Motor neuron (in vitro differentiated cells): ENCODE measurements around the gene PRKACG. TPM values are rescaled to one million over a fixed set of nuclear protein-coding genes. Genes with fewer than 3 reads are reported as not detected.
"Not testable (repeated sequence)": the region's sequence is repeated elsewhere in the genome, so short reads cannot be mapped to it uniquely, and the experiment has no call there.

Source experiments
- ATAC-seq, 8 experiments: fragments of 200-7000 bp; cut with Tn5 transposase; replicated peaks in 6 of 8; 2 replicates each; pipeline ENCODE4 v1.8.0; 2021; ENCODE audit warnings: mild to moderate bottlenecking in 8 of 8, moderate library complexity in 8 of 8
- H3K27ac ChIP-seq, 2 donors: fragments of 250-450 bp; sonication (Bioruptor Pico); 2 replicates each; pipeline ENCODE4 v1.9.0; 2021; ENCODE audit warnings: antibody characterized with exemption in 2 of 2, mild to moderate bottlenecking in 2 of 2, moderate library complexity in 1 of 2
- H3K4me1 ChIP-seq, 2 donors: fragments of 250-450 bp; sonication (Bioruptor Pico); replicated peaks in 1 of 2; 2 replicates each; pipeline ENCODE4 v1.6.1; 2021; ENCODE audit warnings: antibody characterized with exemption in 2 of 2, mild to moderate bottlenecking in 2 of 2, moderate library complexity in 1 of 2
- H3K4me3 ChIP-seq, 5 donors: fragments of 250-450 bp; sonication (Bioruptor Pico); 2 replicates each; pipeline ENCODE4 v1.9.0; 2021; ENCODE audit warnings: antibody characterized with exemption in 5 of 5, mild to moderate bottlenecking in 5 of 5, moderate library complexity in 4 of 5
- WGBS, 10 experiments: fragments of 450-650 bp; shearing (Covaris generic); methylation state at CpG; one replicate each; pipeline ENCODE4 v1.0.0; 2022; 5-methylcytosine and 5-hydroxymethylcytosine counted together
- in situ Hi-C, 9 experiments: fragments of 400-800 bp; cut with MboI; loops; one replicate each; pipeline ENCODE4 v1.15.0; 2021; ENCODE audit warnings: low sequenced_read_pairs in 9 of 9, low pct_unique_long_range_greater_than_20kb in 2 of 9; ENCODE audit not compliant: unreplicated experiment in 9 of 9
- total RNA-seq, 8 experiments: library from RNA; unstranded; fragments of 300-600 nt; gene quantifications; 2 replicates each; pipeline versions ENCODE4 v1.2.3 to v1.2.4, GENCODE V29; 2022

The PRKACG gene
- total RNA-seq, 8 experiments from 2014 or later = 0.13 to 0.33 (median 0.28) TPM; not detected in 5

- ATAC-seq = peak in 1 of 8 experiments; percentile 24
- WGBS, 10 experiments = 5 to 100% (median 85%) methylated on average over 1 to 4 of the region's 4 CpGs
- Histone ChIP-seq H3K27ac (no peak overlapping the region), H3K4me1 (peaks cover 0 to 2% of the 10 kb centered on the region in 2 donors), H3K4me3 (no peak overlapping the region)
- in situ Hi-C loops = loop anchor here in 3 of 9 experiments (10.0 to 25.0 kb wide), 4 partner anchors 336 to 414 kb away; no protein-coding TSS in a partner anchor
Observed at GRCh38 chr9:68998385-68998784, 15.5 kb downstream of the PRKACG start.

GRCh38 chr9:68997666-68998065 lies 16.2 kb downstream of the PRKACG start:
- in situ Hi-C loops = loop anchor here in 3 of 9 experiments (10.0 to 25.0 kb wide), 4 partner anchors 335 to 413 kb away; no protein-coding TSS in a partner anchor
- ATAC-seq = no peak
- Histone ChIP-seq H3K4me3 (no peak overlapping the region), H3K27ac (no peak overlapping the region), H3K4me1 (no peaks in the 10 kb centered on the region)
- whole genome bisulfite sequencing, 10 experiments = 38 to 100% (median 81%) methylated on average over 1 to 3 of the region's 3 CpGs; no CpG with 5 or more reads in 1 of the 10 experiments

GRCh38 chr9:68996462-68996861 lies 17.5 kb downstream of the PRKACG start:
- WGBS, 10 experiments = 0 to 100% (median 80%) methylated on average over 1 to 5 of the region's 5 CpGs; no CpG with 5 or more reads in 1 of the 10 experiments
- ATAC-seq = no peak
- in situ Hi-C loops = loop anchor here in 3 of 9 experiments (10.0 to 25.0 kb wide), 4 partner anchors 334 to 412 kb away; no protein-coding TSS in a partner anchor
- H3K4me1 ChIP-seq = no peaks in the 10 kb centered on the region
- H3K4me3 ChIP-seq = no peak overlapping the region
- H3K27ac ChIP-seq = no peak overlapping the region

DNA sequence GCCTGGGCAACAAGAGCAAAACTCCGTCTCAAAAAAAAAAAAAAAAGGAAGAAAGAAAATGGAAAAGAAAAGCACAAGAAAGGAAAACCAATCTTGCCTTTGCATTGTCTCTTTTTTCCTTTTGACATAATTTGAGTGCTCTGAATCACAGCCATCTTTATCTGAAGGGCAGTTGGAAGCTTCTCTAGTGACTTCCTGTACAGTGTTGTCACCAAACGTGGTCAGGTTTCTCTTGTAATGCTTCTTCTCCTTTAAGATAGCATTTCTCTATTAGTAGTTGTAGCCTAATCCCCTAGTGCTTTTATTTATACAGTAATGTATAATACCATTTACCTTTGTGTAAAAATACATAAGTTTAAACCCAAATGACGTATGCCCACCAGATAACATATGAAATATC lies 18.1 kb downstream of the PRKACG start:
- Histone ChIP-seq H3K4me1 (no peaks in the 10 kb centered on the region), H3K27ac (no peak overlapping the region), H3K4me3 (no peak overlapping the region)
- in situ Hi-C loops = loop anchor here in 3 of 9 experiments (10.0 to 25.0 kb wide), 4 partner anchors 333 to 411 kb away; no protein-coding TSS in a partner anchor
- no peak for ATAC-seq
- WGBS, 10 experiments = 0 to 100% (median 80%) methylated on average over 1 to 3 of the region's 3 CpGs; no CpG with 5 or more reads in 1 of the 10 experiments

DNA sequence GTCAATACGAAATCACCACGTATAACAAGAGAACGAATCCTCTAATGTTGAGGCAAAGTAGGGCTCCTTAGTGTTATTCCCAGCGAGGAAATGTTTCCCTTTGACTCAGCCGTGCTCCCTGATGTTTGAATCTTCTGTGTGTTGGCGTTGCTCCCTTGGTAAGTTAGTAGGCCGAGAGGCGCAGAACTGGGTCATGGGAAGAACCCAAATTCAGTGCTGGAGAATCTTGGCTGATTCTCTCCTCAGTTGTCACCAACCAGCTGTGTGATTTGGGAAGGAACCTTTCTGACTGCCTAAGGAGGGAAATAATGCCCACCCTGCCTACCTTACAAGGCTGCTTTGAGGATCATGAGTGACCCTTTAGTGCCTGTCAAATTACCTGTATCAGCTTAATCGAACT lies 22.5 kb downstream of the PRKACG start:
- peak in 1 of 8 experiments; percentile 83 for ATAC-seq
- WGBS, 10 experiments = 4 to 100% (median 55%) methylated on average over 2 to 6 of the region's 9 CpGs; no CpG with 5 or more reads in 2 of the 10 experiments
- in situ Hi-C loops = loop anchor here in 3 of 9 experiments (10.0 to 25.0 kb wide), 4 partner anchors 329 to 407 kb away; no protein-coding TSS in a partner anchor

GRCh38 chr9:68986949-68987348 lies 27.0 kb downstream of the PRKACG start:
- ATAC-seq, H3K4me1 ChIP-seq: not testable (repeated sequence)
- in situ Hi-C loops = loop anchor here in 1 of 9 experiments (25.0 kb wide), 2 partner anchors 325 to 400 kb away; no protein-coding TSS in a partner anchor

More for the DNA sequence above, 22.5 kb downstream of the PRKACG start:
- H3K4me3 ChIP-seq = no peak overlapping the region
- H3K27ac ChIP-seq = no peak overlapping the region
- no peaks in the 10 kb centered on the region for H3K4me1 ChIP-seq

DNA sequence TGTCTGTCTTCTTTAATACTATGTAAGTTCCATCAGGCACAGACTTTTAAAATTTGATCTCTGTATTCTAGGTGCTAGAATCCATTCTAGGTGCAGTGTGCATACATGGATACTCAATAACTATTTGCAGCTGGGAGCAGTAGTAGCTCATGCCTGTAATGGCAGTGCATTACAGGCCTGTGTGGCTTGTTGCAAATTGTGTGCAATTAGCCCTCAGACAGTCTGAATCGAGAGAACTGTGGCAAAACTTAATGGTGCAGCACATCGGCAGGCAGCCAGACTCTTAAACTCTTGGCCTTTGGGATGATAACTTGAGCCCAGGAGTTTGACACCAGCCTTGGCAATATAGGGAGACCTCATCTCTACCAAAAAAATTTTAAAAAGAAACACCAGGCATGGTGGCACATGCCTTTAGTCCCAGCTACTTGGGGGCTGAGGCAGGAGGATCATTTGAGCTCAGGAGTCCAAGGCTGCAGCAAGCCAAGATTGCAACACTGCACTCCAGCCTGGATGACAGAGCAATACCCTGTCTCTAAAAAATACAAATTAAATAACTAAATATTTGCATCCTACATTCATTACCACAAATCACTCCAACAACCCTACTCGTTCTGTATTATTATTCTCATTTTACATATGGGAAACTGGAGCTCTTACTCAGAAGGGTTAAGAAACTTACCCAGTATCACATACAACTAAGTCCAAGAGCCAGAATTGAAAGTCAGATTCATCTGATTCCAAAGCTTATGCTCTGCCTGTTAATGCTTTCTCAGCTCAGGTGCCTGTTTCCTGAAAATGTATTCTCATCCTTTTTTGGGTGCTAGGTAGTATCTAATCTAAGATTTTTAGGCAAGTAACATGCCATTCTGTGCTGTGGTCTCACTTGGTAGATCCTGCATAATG lies 30.1 kb downstream of the PRKACG start:
- Histone ChIP-seq H3K4me1 (peaks cover 0 to 4% of the 10 kb centered on the region in 2 donors), H3K4me3 (no peak overlapping the region), H3K27ac (no peak overlapping the region)
- WGBS, 10 experiments = 0 to 82% (median 60%) methylated on average over 1 to 3 of the region's 3 CpGs; no CpG with 5 or more reads in 1 of the 10 experiments
- in situ Hi-C loops = loop anchor here in 1 of 9 experiments (25.0 kb wide), 2 partner anchors 321 to 396 kb away; no protein-coding TSS in a partner anchor
- no peak for ATAC-seq

More at GRCh38 chr9:68986949-68987348, 27.0 kb downstream of the PRKACG start:
- 60 to 100% (median 84%) methylated on average over 1 to 5 of the region's 7 CpGs; no CpG with 5 or more reads in 4 of the 10 experiments for WGBS, 10 experiments
- not testable (repeated sequence) for H3K4me3 ChIP-seq, H3K27ac ChIP-seq

- no peak for ATAC-seq
- Histone ChIP-seq H3K4me1 (peaks cover 0 to 4% of the 10 kb centered on the region in 2 donors), H3K4me3 (no peak overlapping the region), H3K27ac (no peak overlapping the region)
- in situ Hi-C loops = loop anchor here in 1 of 9 experiments (25.0 kb wide), 2 partner anchors 321 to 396 kb away; no protein-coding TSS in a partner anchor
Observed at GRCh38 chr9:68983008-68983411, 30.9 kb downstream of the PRKACG start.

DNA sequence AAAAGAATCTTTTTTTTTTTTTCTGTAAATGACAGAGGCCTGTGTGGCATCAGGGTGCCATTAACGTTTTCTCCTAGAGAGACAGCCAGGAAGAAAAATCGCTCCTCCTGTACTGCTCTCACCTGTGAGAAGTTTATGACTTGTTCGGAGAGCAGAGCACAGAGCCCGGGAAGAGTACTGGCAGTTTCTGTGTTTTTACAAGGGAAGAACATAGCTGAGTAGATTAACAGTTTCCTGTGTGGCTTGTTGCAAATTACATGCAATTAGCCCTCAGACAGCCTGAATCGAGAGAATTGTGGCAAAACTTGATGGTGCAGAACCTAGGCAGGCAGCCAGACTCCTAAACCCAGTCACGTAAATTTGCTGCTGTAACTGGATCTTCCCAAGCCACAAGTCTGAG lies 32.1 kb downstream of the PRKACG start:
- peaks cover 0 to 4% of the 10 kb centered on the region in 2 donors for H3K4me1 ChIP-seq
- H3K4me3 ChIP-seq = no peak overlapping the region
- 0 to 66% (median 43%) methylated on average over 2 to 6 of the region's 6 CpGs; no CpG with 5 or more reads in 3 of the 10 experiments for WGBS, 10 experiments
- in situ Hi-C loops = loop anchor here in 1 of 9 experiments (25.0 kb wide), 2 partner anchors 319 to 394 kb away; no protein-coding TSS in a partner anchor
- ATAC-seq = peak in 2 of 8 experiments; percentile 12 to 27
- no peak overlapping the region for H3K27ac ChIP-seq

GRCh38 chr9:68980341-68980914 lies 33.5 kb downstream of the PRKACG start:
- H3K27ac ChIP-seq = no peak overlapping the region
- H3K4me3 ChIP-seq = no peak overlapping the region
- in situ Hi-C loops = loop anchor here in 1 of 9 experiments (25.0 kb wide), 2 partner anchors 318 to 393 kb away; no protein-coding TSS in a partner anchor
- WGBS, 10 experiments = 18 to 100% (median 48%) methylated on average over 1 to 3 of the region's 3 CpGs; no CpG with 5 or more reads in 4 of the 10 experiments
- ATAC-seq = no peak
- H3K4me1 ChIP-seq = peaks cover 0 to 4% of the 10 kb centered on the region in 2 donors

DNA sequence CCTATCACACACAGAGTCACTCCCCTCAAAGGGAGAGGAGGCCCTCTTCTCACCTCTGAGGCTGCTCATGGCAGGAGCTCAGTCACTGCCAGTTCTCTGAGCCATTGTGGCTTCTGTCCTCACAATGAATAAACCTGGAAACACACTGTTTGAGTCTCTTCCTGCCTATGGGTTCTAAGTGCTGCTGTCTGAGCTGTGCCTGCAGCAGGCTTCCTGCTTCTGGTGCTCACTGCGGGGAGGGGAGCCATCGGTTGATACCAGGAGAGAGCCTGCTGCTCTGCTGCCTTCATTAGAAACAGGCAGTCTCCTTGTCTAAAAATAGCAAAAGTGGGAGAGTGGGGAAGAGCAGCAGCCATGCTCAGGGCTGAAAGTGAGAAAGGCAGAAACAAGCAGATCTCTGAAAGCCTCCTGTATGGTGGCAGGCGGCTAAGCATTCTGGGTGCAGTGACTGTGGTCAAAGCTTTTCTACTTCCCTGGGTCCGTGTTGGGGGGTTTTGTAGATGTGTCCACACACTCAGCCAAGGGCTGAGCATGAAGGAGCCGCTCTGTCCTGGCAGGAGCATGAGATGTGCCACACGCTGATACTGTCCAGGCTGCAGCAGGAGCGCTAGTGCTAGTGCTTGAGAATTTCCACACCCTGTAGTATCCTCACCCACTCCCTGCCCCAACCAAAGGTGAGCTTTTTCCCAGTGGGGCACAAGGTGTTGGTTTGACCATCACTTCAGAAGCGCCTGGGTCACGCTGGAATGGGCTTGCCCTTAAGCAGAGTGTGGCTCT lies 34.2 kb downstream of the PRKACG start:
- peak in 4 of 8 experiments; percentile 21 to 58 (median 36) for ATAC-seq
- Histone ChIP-seq H3K27ac (no peak overlapping the region), H3K4me3 (no peak overlapping the region), H3K4me1 (peaks cover 0 to 4% of the 10 kb centered on the region in 2 donors)
- WGBS, 10 experiments = 0 to 100% (median 78%) methylated on average over 1 to 8 of the region's 9 CpGs; no CpG with 5 or more reads in 4 of the 10 experiments
- in situ Hi-C loops = loop anchor here in 1 of 9 experiments (25.0 kb wide), 2 partner anchors 317 to 392 kb away; no protein-coding TSS in a partner anchor

GRCh38 chr9:68978501-68978900 lies 35.4 kb downstream of the PRKACG start:
- in situ Hi-C loops = loop anchor here in 1 of 9 experiments (25.0 kb wide), 2 partner anchors 316 to 391 kb away; no protein-coding TSS in a partner anchor
- Histone ChIP-seq H3K4me1 (peaks cover 0 to 4% of the 10 kb centered on the region in 2 donors), H3K27ac (no peak overlapping the region), H3K4me3 (no peak overlapping the region)
- ATAC-seq = no peak
- 7 to 100% (median 67%) methylated on average over 1 to 3 of the region's 3 CpGs; no CpG with 5 or more reads in 3 of the 10 experiments for WGBS, 10 experiments
